ENCODE data around the gene RPL27.

Gene RPL27

GRCh38 chr17:43010667-43011308 lies 12.6 kb downstream of the RPL27 start:
- H3K4me3 ChIP-seq (ENCODE audit: low read depth, low read length), result no peak overlapping the region
- in situ Hi-C loops (cut with HindIII; ENCODE audit: low sequenced_read_pairs), result no loop called here
- DNase-seq (ENCODE audit: low read depth), result no peak
- TF ChIP-seq, protein P1, sequence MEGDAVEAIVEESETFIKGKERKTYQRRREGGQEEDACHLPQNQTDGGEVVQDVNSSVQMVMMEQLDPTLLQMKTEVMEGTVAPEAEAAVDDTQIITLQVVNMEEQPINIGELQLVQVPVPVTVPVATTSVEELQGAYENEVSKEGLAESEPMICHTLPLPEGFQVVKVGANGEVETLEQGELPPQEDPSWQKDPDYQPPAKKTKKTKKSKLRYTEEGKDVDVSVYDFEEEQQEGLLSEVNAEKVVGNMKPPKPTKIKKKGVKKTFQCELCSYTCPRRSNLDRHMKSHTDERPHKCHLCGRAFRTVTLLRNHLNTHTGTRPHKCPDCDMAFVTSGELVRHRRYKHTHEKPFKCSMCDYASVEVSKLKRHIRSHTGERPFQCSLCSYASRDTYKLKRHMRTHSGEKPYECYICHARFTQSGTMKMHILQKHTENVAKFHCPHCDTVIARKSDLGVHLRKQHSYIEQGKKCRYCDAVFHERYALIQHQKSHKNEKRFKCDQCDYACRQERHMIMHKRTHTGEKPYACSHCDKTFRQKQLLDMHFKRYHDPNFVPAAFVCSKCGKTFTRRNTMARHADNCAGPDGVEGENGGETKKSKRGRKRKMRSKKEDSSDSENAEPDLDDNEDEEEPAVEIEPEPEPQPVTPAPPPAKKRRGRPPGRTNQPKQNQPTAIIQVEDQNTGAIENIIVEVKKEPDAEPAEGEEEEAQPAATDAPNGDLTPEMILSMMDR (IDR thresholded peaks at IDR 0.05; ENCODE audit: low read depth, low read length, missing control alignments), result no peak

GRCh38 chr17:43011728-43012472 lies 13.7 kb downstream of the RPL27 start:
- TF ChIP-seq, protein P1 (IDR thresholded peaks at IDR 0.05; ENCODE audit: low read depth, low read length, missing control alignments), result no peak
- no peak for DNase-seq (ENCODE audit: low read depth)
- in situ Hi-C loops (cut with HindIII; ENCODE audit: low sequenced_read_pairs), result no loop called here
- no peak overlapping the region for H3K4me3 ChIP-seq (ENCODE audit: low read depth, low read length)

- no peak overlapping the region for H3K4me3 ChIP-seq (ENCODE audit: low read depth, low read length)
- in situ Hi-C loops (cut with HindIII; ENCODE audit: low sequenced_read_pairs), result no loop called here
- DNase-seq (ENCODE audit: low read depth), result no peak
- TF ChIP-seq, protein P1 (IDR thresholded peaks at IDR 0.05; ENCODE audit: low read depth, low read length, missing control alignments), result no peak
Measured at GRCh38 chr17:43013296-43013695, 15.1 kb downstream of the RPL27 start.

GRCh38 chr17:43014020-43014648 lies 15.9 kb downstream of the RPL27 start:
- no peak overlapping the region for H3K4me3 ChIP-seq (ENCODE audit: low read depth, low read length)
- TF ChIP-seq, protein P1 (IDR thresholded peaks at IDR 0.05; ENCODE audit: low read depth, low read length, missing control alignments), result no peak
- no peak for DNase-seq (ENCODE audit: low read depth)
- in situ Hi-C loops (cut with HindIII; ENCODE audit: low sequenced_read_pairs), result no loop called here

GRCh38 chr17:43014649-43015542 lies 16.7 kb downstream of the RPL27 start:
- TF ChIP-seq, protein P1 (IDR thresholded peaks at IDR 0.05; ENCODE audit: low read depth, low read length, missing control alignments), result no peak
- no peak overlapping the region for H3K4me3 ChIP-seq (ENCODE audit: low read depth, low read length)
- in situ Hi-C loops (cut with HindIII; ENCODE audit: low sequenced_read_pairs), result loop anchor here (5.0 kb wide), 1 partner anchor 38 kb away; no protein-coding TSS in a partner anchor
- DNase-seq (ENCODE audit: low read depth), result no peak

DNA sequence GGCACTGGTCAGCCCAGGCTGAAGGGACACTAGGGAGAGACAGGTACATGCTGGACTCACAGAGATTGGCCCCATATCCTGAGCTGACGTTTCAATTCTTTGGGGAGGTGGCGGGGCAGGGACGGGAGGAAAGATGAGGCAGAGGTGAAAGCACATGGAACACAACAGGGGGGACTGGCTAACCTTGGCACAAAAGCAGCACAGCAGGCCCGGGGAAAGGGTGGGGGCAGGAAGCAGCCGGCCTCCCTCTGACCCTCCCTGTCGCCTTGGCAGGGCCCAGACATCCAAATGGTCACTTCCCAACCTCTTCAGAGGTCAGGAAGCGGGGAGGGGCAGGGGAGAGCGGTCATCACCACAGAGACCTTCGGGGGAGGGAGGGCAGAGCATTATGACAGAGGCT lies 17.4 kb downstream of the RPL27 start:
- TF ChIP-seq, protein P1 (IDR thresholded peaks at IDR 0.05; ENCODE audit: low read depth, low read length, missing control alignments), result no peak
- in situ Hi-C loops (cut with HindIII; ENCODE audit: low sequenced_read_pairs), result loop anchor here (5.0 kb wide), 1 partner anchor 38 kb away; no protein-coding TSS in a partner anchor
- H3K4me3 ChIP-seq (ENCODE audit: low read depth, low read length), result no peak overlapping the region
- no peak for DNase-seq (ENCODE audit: low read depth)
